22Rv1 (cell line): ENCODE results near the gene IFIT2.

Source experiments
- CTCF ChIP-seq: fragments of 450-650 bp; IDR thresholded peaks from 2 replicates; pipeline ENCODE4 v1.5.1; 2017; ENCODE audit warnings: mild to moderate bottlenecking
- ZFX ChIP-seq: fragments of 450-650 bp; IDR thresholded peaks from 2 replicates; pipeline ENCODE4 v1.6.1; 2017; ENCODE audit warnings: antibody characterized with exemption, borderline replicate concordance

- TF ChIP-seq CTCF (no peak), ZFX (no peak)
These were observed 7.1 kb upstream of the IFIT2 start for GRCh38 chr10:89294721-89295239.
